Transverse colon (tissue), 4 donors: Measurements from ENCODE around the gene SGSH. TPM values are rescaled to one million over a fixed set of nuclear protein-coding genes. Genes with fewer than 3 reads are reported as not detected.

Source experiments
- DNase-seq: peaks from one replicate; pipeline ENCODE4 v3.0.0-alpha.2; 2019
- H3K27ac ChIP-seq, 4 donors: fragments of 200-600 bp; sonication (generic); 2 replicates each; pipeline ENCODE4 v1.5.1; 2016 to 2018; ENCODE audit warnings: inconsistent platforms in 4 of 4
- H3K27me3 ChIP-seq: fragments of 200-600 bp; sonication (generic); 2 replicates; pipeline ENCODE4 v1.5.1; 2017; ENCODE audit warnings: inconsistent platforms
- H3K36me3 ChIP-seq, 4 donors: fragments of 200-600 bp; sonication (generic); 2 replicates each; pipeline ENCODE4 v1.5.1; 2017 to 2019; ENCODE audit warnings: inconsistent platforms in 4 of 4
- H3K4me1 ChIP-seq, 4 donors: fragments of 200-600 bp; sonication (generic); 2 replicates each; pipeline ENCODE4 v1.5.1; 2017 to 2020; ENCODE audit warnings: inconsistent platforms in 4 of 4
- H3K4me3 ChIP-seq, 4 donors: fragments of 200-600 bp; sonication (generic); 1 replicate in 1 of 4; 2 replicates in 3 of 4; pipeline versions ENCODE4 v1.5.1 to v1.6.1; 2017 to 2019; ENCODE audit warnings: inconsistent platforms in 4 of 4
- H3K9me3 ChIP-seq, 2 donors: fragments of 200-600 bp; sonication (generic); 2 replicates each; pipeline ENCODE4 v1.5.1; 2017 to 2019; ENCODE audit warnings: inconsistent platforms in 2 of 2
- EP300 ChIP-seq: sonication (generic); formaldehyde crosslinking; IDR thresholded peaks from one replicate; pipeline ENCODE4 v1.6.1; 2017; ENCODE audit warnings: antibody characterized with exemption, low read depth
- POLR2A ChIP-seq: fragments of 450-650 bp; IDR thresholded peaks from one replicate; pipeline ENCODE4 v1.6.1; 2016; ENCODE audit warnings: antibody characterized with exemption, mild to moderate bottlenecking, moderate library complexity
- POLR2AphosphoS5 ChIP-seq, 3 donors: sonication (generic); formaldehyde crosslinking; IDR thresholded peaks; one replicate each; pipeline ENCODE4 v1.6.1; 2016; ENCODE audit warnings: antibody characterized with exemption in 3 of 3
- WGBS, 2 donors: methylation state at CpG; one replicate each; pipeline ENCODE4 v1.1.5; 2018; ENCODE audit warnings: low coverage in 1 of 2; 5-methylcytosine and 5-hydroxymethylcytosine counted together
- in situ Hi-C, 4 donors: fragments of 200-750 bp; cut with MboI; loops; one replicate each; pipeline versions ENCODE4 v1.15.0 to v1.15.1; 2017; ENCODE audit warnings: low sequenced_read_pairs in 3 of 4, low pct_ligation_motif_present in 1 of 4, low pct_unique_long_range_greater_than_20kb in 1 of 4
- intact Hi-C: fragments of 100-400 bp; cut with DNase I; formaldehyde crosslinking; loops from one replicate; pipeline ENCODE4 v1.15.1; 2023; ENCODE audit warnings: low total_unique reads
- total RNA-seq, 4 donors: library from RNA; depleted of rRNA; stranded (reverse); fragments of >200 nt; gene quantifications; one replicate each; pipeline ENCODE4 v1.1.0, GENCODE V29; 2016
- TF ChIP-seq, protein P1 (sequence below), 5 experiments: fragments of 200-600 bp in 3 of 5; fragments of 450-650 bp in 2 of 5; sonication (generic) in 3 of 5; IDR thresholded peaks; 1 replicate in 2 of 5; 2 replicates in 3 of 5; pipeline ENCODE4 v1.5.1; 2016 to 2017; ENCODE audit warnings: antibody characterized with exemption in 5 of 5, inconsistent platforms in 3 of 5, mild to moderate bottlenecking in 2 of 5, moderate library complexity in 1 of 5

The SGSH gene
- total RNA-seq, 4 donors from 2014 or later: 26.2 to 66.2 (median 39.9) TPM

- Histone ChIP-seq H3K9me3 (no peaks in the 10 kb centered on the region), H3K27me3 (no peaks in the 10 kb centered on the region), H3K4me3 (no peak overlapping the region), H3K27ac (no peak overlapping the region), H3K4me1 (no peaks in the 10 kb centered on the region), H3K36me3 (no peaks in the 10 kb centered on the region)
- DNase-seq: no peak
- intact Hi-C loops: no loop called here
- TF ChIP-seq POLR2A (no peak), POLR2AphosphoS5 (IDR thresholded peaks at IDR 0.05) (no peak), EP300 (no peak)
- TF ChIP-seq, protein P1, sequence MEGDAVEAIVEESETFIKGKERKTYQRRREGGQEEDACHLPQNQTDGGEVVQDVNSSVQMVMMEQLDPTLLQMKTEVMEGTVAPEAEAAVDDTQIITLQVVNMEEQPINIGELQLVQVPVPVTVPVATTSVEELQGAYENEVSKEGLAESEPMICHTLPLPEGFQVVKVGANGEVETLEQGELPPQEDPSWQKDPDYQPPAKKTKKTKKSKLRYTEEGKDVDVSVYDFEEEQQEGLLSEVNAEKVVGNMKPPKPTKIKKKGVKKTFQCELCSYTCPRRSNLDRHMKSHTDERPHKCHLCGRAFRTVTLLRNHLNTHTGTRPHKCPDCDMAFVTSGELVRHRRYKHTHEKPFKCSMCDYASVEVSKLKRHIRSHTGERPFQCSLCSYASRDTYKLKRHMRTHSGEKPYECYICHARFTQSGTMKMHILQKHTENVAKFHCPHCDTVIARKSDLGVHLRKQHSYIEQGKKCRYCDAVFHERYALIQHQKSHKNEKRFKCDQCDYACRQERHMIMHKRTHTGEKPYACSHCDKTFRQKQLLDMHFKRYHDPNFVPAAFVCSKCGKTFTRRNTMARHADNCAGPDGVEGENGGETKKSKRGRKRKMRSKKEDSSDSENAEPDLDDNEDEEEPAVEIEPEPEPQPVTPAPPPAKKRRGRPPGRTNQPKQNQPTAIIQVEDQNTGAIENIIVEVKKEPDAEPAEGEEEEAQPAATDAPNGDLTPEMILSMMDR (IDR thresholded peaks at IDR 0.05): no peak
- WGBS, 2 donors: 80 to 84% methylated on average over 11 of the region's 11 CpGs
- in situ Hi-C loops: no loop called here
These were observed 55.9 kb downstream of the SGSH start for GRCh38 chr17:80164185-80164584.

GRCh38 chr17:80163336-80163735, 56.8 kb downstream of the SGSH start:
- DNase-seq: no peak
- H3K4me1 ChIP-seq: no peaks in the 10 kb centered on the region
- no peaks in the 10 kb centered on the region for H3K9me3 ChIP-seq
- H3K36me3 ChIP-seq: no peaks in the 10 kb centered on the region
- no peak overlapping the region for H3K27ac ChIP-seq
- TF ChIP-seq POLR2AphosphoS5 (IDR thresholded peaks at IDR 0.05): no peak
- no peak for TF ChIP-seq EP300
- TF ChIP-seq POLR2A: no peak
- TF ChIP-seq, protein P1 (IDR thresholded peaks at IDR 0.05): no peak
- in situ Hi-C loops (no loop called here), intact Hi-C loops (no loop called here)
- H3K4me3 ChIP-seq: no peak overlapping the region
- 84 to 93% methylated on average over 4 of the region's 4 CpGs for WGBS, 2 donors
- H3K27me3 ChIP-seq: no peaks in the 10 kb centered on the region

DNA sequence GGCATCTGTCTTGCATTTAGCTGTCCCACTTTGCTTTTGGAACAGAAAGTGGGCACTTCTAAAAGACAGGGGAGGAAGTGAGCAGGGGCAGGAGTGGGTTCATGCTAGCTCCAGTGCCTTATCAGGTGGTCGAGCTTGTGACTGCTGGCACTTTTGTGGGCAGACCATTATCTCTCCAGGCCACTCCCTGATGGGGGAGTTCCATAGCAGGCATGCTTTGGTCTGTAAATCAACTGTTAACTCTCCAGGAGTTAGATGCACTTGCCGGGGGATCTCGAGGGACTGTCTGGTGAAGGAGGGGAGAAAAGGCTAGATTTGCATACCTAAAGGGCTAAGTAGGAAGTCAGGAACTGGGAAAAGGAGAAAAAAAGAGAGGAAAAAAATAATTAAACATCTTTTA, 59.6 kb downstream of the SGSH start:
- Histone ChIP-seq H3K27ac (no peak overlapping the region), H3K27me3 (no peaks in the 10 kb centered on the region), H3K36me3 (no peaks in the 10 kb centered on the region), H3K4me3 (no peak overlapping the region), H3K9me3 (peaks cover 7 to 8% of the 10 kb centered on the region in 2 donors), H3K4me1 (no peaks in the 10 kb centered on the region)
- intact Hi-C loops (no loop called here), in situ Hi-C loops (no loop called here)
- TF ChIP-seq POLR2A (no peak), EP300 (no peak), POLR2AphosphoS5 (IDR thresholded peaks at IDR 0.05) (no peak)
- TF ChIP-seq, protein P1 (IDR thresholded peaks at IDR 0.05): no peak
- WGBS, 2 donors: 39 to 74% methylated on average over 2 to 3 of the region's 3 CpGs
- DNase-seq: no peak

Other genes with a start within 250 kb of the SGSH start
- gene TBC1D16, start 184.5 kb downstream of the SGSH start, total RNA-seq: 10 to 100 TPM; 12.3 to 22.4 (median 18.1) TPM
- gene CCDC40, start 183.7 kb downstream of the SGSH start, total RNA-seq: 1 to 10 TPM in 3 of 4 donors, under 1 TPM in 1; 0.75 to 2.8 (median 2.0) TPM
- gene GAA, start 118.8 kb downstream of the SGSH start, total RNA-seq: 10 to 100 TPM; 54.6 to 96.5 (median 81.4) TPM
- 10 to 100 TPM; 37.0 to 74.5 (median 55.8) TPM for gene EIF4A3, start 73.2 kb downstream of the SGSH start, total RNA-seq
- gene CARD14, start 50.3 kb downstream of the SGSH start, total RNA-seq: under 1 TPM in 3 of 4 donors, not detected in 1; 0.14 to 0.75 (median 0.48) TPM
- gene SLC26A11, start 94 bp upstream of the SGSH start, total RNA-seq: 10 to 100 TPM; 13.2 to 24.7 (median 17.0) TPM
- gene RNF213, start 40.5 kb upstream of the SGSH start, total RNA-seq: 100 to 1,000 TPM; 113 to 174 (median 159) TPM
- 10 to 100 TPM; 14.9 to 26.9 (median 19.9) TPM for gene ENDOV, start 194.8 kb upstream of the SGSH start, total RNA-seq